SK-MEL-5 (cell line): ENCODE measurements around the gene CFAP52. TPM values are rescaled to one million over a fixed set of nuclear protein-coding genes. Genes with fewer than 3 reads are reported as not detected.
"Not testable (repeated sequence)": the region's sequence is repeated elsewhere in the genome, so short reads cannot be mapped to it uniquely, and the experiment has no call there.

Source experiments
- DNase-seq: peaks from one replicate; pipeline ENCODE4 v3.0.0-alpha.2; 2016; ENCODE audit warnings: low read depth, low spot score
- in situ Hi-C: cut with HindIII; loops from 2 replicates; pipeline ENCODE4 v1.10.0; 2016; ENCODE audit warnings: low sequenced_read_pairs, high pct_unique_total_duplicates, low pct_unique_long_range_greater_than_20kb
- total RNA-seq: library from RNA; depleted of rRNA; stranded (reverse); fragments of >200 nt; shearing (Covaris generic); gene quantifications from 2 replicates; pipeline ENCODE4 v1.2.3, GENCODE V29; 2014

Gene CFAP52
- total RNA-seq, 1 experiment from 2014 or later, result not detected

- in situ Hi-C loops, result no loop called here
- no peak for DNase-seq
Observed at GRCh38 chr17:9564104-9564503, 12.3 kb upstream of the CFAP52 start.

- in situ Hi-C loops, result no loop called here
- DNase-seq, result no peak
Observed at GRCh38 chr17:9566067-9566466, 10.4 kb upstream of the CFAP52 start.

- in situ Hi-C loops, DNase-seq: not testable (repeated sequence)
Observed at GRCh38 chr17:9566739-9567138, 9.7 kb upstream of the CFAP52 start.

- in situ Hi-C loops, result no loop called here
- DNase-seq, result no peak
Observed at GRCh38 chr17:9568004-9568403, 8.4 kb upstream of the CFAP52 start.

GRCh38 chr17:9568957-9569588, 7.4 kb upstream of the CFAP52 start:
- in situ Hi-C loops, result no loop called here
- no peak for DNase-seq

GRCh38 chr17:9571201-9571600, 5.2 kb upstream of the CFAP52 start:
- DNase-seq, result no peak
- in situ Hi-C loops, result no loop called here

GRCh38 chr17:9575381-9576101, 901 bp upstream of the CFAP52 start, which contains the start of gene STX8:
TSS of gene STX8 (minus strand) at chr17:9575820. CDS start at chr17:9575808, 12 bp downstream.
- peak; percentile 87 for DNase-seq
- in situ Hi-C loops, result no loop called here

- no peak for DNase-seq
- in situ Hi-C loops, result no loop called here
Observed at GRCh38 chr17:9577373-9577709, 899 bp downstream of the CFAP52 start.

- DNase-seq, result no peak
- in situ Hi-C loops, result no loop called here
Observed at GRCh38 chr17:9587969-9588656, 11.7 kb downstream of the CFAP52 start.

GRCh38 chr17:9594065-9594464, 17.6 kb downstream of the CFAP52 start:
- in situ Hi-C loops, result no loop called here
- no peak for DNase-seq

- in situ Hi-C loops, DNase-seq: not testable (repeated sequence)
Observed at GRCh38 chr17:9597638-9598037, 21.2 kb downstream of the CFAP52 start.

- DNase-seq, result no peak
- in situ Hi-C loops, result no loop called here
Observed at GRCh38 chr17:9598661-9599060, 22.2 kb downstream of the CFAP52 start.

- in situ Hi-C loops, DNase-seq: not testable (repeated sequence)
Observed at GRCh38 chr17:9604583-9604982, 28.1 kb downstream of the CFAP52 start.

GRCh38 chr17:9606453-9606852, 30.0 kb downstream of the CFAP52 start:
- no peak for DNase-seq
- in situ Hi-C loops, result no loop called here

GRCh38 chr17:9607058-9607457, 30.6 kb downstream of the CFAP52 start:
- in situ Hi-C loops, DNase-seq: not testable (repeated sequence)

- in situ Hi-C loops, result no loop called here
- no peak for DNase-seq
Observed at GRCh38 chr17:9611557-9611956, 35.1 kb downstream of the CFAP52 start.

- DNase-seq, result no peak
- in situ Hi-C loops, result no loop called here
Observed at GRCh38 chr17:9612006-9612405, 35.6 kb downstream of the CFAP52 start.

GRCh38 chr17:9615486-9615885, 39.0 kb downstream of the CFAP52 start:
- DNase-seq, result no peak
- in situ Hi-C loops, result no loop called here

GRCh38 chr17:9622961-9623360, 46.5 kb downstream of the CFAP52 start:
- in situ Hi-C loops, result no loop called here
- no peak for DNase-seq
